ENCODE results near the gene RRP36. TPM values are rescaled to one million over a fixed set of nuclear protein-coding genes. Genes with fewer than 3 reads are reported as not detected.

Gene RRP36
- total and polyA plus RNA-seq, 9 of the 15 experiments (the other 6 are each of a cell fraction or from before 2014, with no cell fraction given) = 27.6 to 150 (median 114) TPM

- TF ChIP-seq, protein P1, sequence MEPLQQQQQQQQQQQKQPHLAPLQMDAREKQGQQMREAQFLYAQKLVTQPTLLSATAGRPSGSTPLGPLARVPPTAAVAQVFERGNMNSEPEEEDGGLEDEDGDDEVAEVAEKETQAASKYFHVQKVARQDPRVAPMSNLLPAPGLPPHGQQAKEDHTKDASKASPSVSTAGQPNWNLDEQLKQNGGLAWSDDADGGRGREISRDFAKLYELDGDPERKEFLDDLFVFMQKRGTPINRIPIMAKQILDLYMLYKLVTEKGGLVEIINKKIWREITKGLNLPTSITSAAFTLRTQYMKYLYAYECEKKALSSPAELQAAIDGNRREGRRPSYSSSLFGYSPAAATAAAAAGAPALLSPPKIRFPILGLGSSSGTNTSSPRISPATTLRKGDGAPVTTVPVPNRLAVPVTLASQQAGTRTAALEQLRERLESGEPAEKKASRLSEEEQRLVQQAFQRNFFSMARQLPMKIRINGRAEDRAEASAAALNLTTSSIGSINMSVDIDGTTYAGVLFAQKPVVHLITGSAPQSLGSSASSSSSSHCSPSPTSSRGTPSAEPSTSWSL (CRISPR knock-in tag; IDR thresholded peaks at IDR 0.05; ENCODE audit: borderline replicate concordance) = peak; percentile 89; the same call in 1 of the 2 replicates
- TF ChIP-seq AFF1 (IDR thresholded peaks at IDR 0.05; ENCODE audit: low read depth in 1 of 2, partially characterized antibody in 2 of 2) (peak; percentile 37 to 59), CREB1 (IDR thresholded peaks at IDR 0.05) (peak; percentile 71), CREB1 (CRISPR knock-in tag; IDR thresholded peaks at IDR 0.05) (peak; percentile 47; the same call in 1 of the 2 replicates), PHF21A (IDR thresholded peaks at IDR 0.05; ENCODE audit: borderline replicate concordance, low read depth) (peak; percentile 5), XRCC5 (IDR thresholded peaks at IDR 0.05; ENCODE audit: low read depth, low read length) (peak; percentile 82), ZNF740 (CRISPR knock-in tag; IDR thresholded peaks at IDR 0.05) (no peak), ZNF740 (tag; IDR thresholded peaks at IDR 0.05) (no peak), SP1 (CRISPR knock-in tag; IDR thresholded peaks at IDR 0.05) (peak; percentile 93), KDM4B (IDR thresholded peaks at IDR 0.05; ENCODE audit: borderline replicate concordance in 2 of 2, low read depth in 1 of 2) (no peak), EGR1 (conservative IDR thresholded peaks at IDR 0.05) (peak; percentile 80), SAP30 (IDR thresholded peaks at IDR 0.05; ENCODE audit: borderline replicate concordance, insufficient read depth, low read depth, low read length, poor library complexity, severe bottlenecking) (no peak)
- TF ChIP-seq, protein P2, sequence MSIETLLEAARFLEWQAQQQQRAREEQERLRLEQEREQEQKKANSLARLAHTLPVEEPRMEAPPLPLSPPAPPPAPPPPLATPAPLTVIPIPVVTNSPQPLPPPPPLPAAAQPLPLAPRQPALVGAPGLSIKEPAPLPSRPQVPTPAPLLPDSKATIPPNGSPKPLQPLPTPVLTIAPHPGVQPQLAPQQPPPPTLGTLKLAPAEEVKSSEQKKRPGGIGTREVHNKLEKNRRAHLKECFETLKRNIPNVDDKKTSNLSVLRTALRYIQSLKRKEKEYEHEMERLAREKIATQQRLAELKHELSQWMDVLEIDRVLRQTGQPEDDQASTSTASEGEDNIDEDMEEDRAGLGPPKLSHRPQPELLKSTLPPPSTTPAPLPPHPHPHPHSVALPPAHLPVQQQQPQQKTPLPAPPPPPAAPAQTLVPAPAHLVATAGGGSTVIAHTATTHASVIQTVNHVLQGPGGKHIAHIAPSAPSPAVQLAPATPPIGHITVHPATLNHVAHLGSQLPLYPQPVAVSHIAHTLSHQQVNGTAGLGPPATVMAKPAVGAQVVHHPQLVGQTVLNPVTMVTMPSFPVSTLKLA (conservative IDR thresholded peaks at IDR 0.05) = peak; percentile 67 to 84
- TF ChIP-seq, protein P3, sequence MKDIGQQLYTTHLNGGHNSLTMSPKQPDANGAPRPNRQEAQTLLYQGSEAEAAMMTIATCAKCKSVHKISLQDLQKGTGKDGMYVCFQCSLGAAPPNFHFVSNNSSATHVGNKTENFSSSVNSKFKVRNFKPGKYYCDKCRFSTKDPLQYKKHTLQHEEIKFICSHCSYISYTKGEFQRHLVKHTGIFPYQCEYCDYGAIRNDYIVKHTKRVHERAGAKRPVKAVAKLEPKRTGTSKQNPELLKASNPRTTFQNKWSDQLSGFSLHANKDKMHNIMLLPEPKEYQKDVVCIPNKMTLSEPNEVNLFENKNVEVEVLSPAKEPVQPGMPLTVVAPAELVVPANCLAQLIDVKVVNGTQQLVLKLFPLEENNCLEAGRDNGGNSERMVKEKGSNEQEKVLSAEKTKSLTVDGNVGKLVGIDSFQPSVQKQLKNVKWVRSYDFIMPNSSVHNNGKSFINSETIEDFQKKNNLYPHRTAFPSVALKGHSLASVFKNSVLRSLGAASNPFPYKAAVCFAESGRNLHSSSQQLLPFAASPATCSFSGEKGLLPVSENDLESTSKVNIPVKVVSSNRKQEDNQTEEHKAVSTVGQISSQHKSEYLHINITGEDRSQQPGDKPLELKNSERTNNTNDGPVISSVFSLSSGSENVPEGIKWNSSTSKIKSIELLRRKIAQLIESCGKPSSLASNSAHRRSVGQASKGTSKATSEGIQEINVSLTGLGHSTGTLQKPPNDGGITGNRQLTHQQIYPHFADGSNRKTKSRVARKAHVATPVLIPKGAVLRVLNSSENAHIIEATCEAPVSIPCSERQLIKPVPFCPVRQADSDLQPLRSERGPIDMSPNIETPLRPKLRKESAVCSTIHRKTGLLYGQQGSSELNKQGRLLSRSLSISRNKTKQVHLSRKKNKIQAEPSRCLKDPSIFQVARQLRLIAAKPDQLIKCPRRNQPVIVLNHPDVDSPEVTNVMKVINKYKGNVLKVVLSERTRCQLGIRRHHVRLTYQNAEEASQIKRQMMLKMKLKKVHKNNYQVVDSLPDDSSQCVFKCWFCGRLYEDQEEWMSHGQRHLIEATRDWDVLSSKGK (CRISPR knock-in tag; IDR thresholded peaks at IDR 0.05) = no peak
Measured at GRCh38 chr6:43053545-43054205, 32.3 kb downstream of the RRP36 start, which contains the start of gene CUL7 (continued).

Data from K562 (cell line).